Stromal cell of bone marrow (primary cell): ENCODE results near the gene BABAM2.
A peak's percentile ranks its signal among the peaks of the same experiment; 100 is the strongest.

Source experiments
- DNase-seq: peaks from one replicate; pipeline ENCODE4 v3.0.0-alpha.2; 2012; ENCODE audit warnings: low read depth

BABAM2 gene

DNA sequence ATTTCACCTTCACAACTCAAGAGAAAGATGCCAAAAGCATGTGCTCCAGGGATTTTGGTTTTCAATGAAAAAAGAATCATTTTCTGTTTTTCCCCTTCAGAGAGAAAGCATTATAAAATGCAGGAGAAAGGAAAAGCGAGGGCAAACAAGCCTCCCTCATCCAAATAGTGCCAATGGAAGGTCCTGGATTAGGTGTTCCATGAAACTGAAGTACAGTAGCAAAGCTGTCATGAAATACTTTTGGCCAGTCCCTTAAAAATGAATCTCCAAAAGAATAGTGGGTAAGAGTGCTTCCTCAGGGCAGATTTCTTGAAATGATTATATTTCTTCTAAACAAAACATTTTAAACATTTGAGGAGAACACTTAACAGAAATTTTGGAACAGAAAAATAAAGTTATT lies 320.0 kb downstream of the BABAM2 start:
- no peak for DNase-seq

DNA sequence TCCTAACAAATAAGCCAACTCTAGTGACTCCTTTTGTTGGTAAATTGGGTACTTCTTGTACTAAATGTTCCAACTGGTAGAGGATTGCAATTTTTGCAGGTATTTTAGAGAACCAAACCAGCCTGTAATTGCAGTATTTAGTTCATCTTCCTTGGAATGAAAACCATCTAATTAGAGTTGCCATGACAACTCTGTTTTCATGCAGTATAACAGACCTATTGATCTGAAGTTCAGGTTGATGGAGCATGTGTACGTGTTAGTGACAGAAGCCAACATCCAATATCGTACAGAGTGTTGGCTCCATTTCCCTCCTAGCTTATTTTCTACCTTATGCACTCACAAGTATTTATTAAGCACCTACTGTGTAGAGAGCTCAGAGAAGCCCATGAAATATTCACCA lies 325.8 kb downstream of the BABAM2 start:
- DNase-seq = no peak

DNA sequence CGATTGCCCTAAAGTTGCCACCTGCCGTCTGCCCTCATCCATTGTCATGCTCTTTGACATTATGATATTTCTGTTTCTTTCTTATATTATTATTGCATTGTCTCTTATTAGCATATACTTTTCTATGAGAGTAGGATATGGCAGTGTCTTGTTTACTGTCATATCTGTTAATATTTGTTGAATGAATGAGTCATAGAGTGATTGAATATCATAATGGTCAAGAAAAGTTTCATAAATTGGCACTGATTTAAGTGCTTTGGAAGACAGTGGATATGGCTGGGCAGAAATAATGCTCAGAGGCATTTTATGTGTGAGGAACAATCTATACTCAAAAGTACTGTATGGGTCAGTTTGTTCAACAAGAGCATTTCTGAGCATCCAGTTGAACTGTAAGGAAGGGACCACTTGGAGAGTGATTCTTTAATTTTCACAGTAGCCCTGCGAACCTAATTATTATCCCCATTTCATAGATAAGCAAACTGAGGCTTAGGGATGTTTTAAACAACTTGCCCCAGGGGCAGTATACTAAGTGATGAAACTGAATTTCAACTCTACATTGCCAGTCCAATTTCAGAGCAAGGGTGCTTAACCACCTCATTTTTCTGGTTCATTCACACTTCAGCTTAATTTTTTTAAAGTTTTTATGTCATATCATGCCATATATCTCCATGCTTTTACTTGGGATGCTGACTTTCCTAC lies 326.7 kb downstream of the BABAM2 start:
- no peak for DNase-seq

DNA sequence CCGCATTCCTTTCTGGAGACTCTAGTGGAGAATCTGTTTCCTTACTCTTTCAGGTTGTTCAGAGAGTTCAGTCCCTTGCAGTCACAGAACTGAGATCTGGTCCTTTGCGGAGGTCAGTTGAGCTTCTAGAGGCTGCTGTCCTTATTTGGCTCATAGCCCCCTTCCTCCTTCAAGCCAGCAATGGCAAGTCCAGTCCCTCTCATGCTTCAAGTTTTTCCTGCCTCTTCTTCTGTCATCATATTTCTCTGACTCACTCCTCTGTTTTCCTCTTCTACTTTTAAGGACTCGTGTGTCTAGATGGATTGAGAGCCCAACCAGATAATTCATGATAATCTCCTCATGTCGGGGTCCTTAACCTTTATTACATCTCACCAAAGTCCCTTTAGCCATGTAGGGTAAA lies 328.6 kb downstream of the BABAM2 start:
- DNase-seq = no peak

DNA sequence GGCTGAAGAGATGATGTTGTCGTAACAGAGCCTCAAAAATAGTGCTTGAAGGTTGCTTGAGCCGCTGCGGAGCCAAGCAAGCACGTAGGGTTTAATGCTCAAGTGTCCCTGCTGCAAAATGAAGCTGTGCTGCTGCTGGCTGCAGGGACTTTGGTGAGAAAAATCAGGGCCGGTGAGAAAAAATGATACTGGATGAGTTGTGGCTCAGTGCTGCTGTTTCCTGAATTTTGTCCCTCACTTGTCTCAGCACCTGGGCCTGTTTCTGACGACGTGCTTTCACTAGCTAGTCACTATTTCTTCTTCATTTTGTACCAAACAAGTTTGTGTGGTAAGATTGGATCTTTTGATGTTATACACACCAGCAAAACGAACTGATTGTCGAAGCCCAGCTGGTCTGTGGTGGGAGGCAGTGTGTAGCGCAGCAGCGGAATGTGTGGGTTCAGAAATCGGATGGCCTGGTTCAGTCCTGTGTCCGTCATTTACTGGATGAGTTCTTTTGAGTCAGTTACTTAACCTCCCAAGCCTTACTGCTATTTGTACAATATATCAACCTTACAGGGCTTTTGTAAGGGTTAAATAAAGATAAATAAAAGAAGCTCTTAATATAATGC lies 329.3 kb downstream of the BABAM2 start:
- no peak for DNase-seq

DNA sequence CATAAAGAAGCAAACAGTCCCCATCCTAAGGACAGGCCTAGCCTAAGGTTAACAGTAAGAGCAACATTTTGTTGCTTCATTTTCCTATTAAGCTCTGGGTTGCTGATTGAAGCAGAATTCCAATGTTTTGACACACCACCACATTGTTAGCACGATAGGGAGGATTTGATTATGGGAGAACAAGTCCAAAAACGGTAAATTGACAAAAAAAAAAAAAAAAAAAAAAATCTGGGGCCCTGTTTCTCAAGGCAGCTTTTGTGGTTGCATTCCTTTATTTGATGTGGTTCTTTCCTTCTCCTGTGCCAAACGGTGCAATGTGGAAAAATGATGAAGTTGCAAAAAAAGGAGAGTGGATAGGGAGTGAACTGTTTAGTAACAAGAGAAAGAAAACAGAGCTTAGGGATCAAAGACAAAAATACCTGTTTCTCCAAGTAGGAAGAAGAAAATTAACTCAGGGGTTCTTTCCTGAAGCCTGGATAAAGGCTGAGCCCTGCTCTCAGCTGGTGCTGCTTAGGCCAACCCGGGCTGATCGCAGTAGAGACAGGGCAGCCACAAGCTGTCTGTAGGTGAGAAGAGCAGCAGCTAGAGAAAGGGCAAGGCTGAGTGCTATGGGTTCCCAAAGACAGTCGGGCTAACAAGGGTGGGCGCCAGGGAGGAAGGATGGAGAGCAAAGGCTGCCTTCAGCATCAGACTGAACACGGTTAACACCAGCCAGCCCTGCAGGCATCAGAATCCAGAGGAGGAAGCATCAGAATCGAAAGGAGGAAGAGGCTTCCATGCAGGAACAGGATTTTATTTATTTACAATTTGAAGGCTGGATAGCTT lies 334.3 kb downstream of the BABAM2 start:
- DNase-seq = peak; percentile 87

DNA sequence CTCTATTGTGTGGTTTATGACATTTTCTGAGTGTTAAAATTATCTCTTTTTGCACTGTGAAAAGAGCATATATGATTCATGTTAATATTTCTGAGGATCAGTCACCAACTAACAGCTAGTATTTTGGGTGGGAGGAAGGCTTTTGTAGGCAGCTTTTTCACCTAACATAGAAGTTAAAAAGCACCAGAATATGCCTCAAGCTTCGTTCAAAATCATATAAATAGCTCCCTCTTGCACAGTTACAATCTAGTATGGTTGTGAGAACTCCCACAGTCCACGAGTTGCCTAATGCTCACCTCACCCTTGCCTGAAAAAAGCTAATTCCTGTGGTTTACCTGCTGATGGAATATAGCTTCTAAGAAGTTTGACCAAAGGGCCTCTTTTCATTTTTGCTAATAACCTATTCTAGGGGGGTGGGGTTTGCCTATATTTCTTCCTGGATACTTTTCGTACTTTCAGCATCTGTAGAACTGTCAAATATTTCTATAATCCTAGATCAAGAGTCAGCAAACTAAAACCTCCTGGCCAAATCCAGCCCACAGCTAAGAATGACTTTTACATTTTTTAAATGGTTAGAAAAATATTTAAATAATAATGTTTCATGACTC lies 335.0 kb downstream of the BABAM2 start:
- no peak for DNase-seq

DNA sequence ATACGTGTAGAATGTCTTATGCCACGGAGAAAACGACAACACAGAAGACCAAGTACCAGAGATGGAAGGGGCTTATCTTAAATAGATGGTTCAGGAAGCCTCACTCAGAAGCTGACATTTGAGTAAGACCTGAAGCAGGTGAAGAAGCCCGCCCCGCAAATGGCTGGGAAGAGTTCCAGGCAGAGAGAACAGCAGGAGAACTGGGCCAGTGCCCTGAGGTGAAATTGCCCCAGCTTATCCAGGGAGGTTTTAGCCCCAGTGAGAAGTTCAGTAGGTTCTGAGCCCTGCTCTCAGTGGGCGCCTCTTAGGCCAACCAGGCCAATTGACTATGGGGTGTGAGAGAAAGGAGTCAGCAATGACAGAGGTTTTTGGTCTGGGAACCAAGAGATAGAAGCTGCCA lies 336.0 kb downstream of the BABAM2 start:
- DNase-seq = no peak

DNA sequence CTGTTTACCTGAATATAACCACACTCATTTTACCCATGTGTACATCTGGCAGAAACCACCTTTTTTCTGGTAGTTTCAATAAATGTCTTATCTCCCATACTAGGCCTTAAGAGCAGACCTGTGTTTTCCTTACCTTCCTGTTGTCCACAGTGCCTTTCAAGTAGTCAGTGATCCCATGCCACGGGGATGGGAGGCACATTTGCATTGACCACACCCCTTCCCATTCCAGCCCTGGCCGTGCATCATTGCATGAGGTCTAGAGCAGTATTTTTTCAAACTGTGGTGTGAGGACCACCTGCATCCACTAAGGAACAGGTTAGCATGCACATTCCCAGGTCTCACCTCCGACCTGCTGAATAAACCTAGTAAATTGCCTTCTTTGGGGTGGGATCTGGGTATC lies 337.0 kb downstream of the BABAM2 start:
- no peak for DNase-seq

DNA sequence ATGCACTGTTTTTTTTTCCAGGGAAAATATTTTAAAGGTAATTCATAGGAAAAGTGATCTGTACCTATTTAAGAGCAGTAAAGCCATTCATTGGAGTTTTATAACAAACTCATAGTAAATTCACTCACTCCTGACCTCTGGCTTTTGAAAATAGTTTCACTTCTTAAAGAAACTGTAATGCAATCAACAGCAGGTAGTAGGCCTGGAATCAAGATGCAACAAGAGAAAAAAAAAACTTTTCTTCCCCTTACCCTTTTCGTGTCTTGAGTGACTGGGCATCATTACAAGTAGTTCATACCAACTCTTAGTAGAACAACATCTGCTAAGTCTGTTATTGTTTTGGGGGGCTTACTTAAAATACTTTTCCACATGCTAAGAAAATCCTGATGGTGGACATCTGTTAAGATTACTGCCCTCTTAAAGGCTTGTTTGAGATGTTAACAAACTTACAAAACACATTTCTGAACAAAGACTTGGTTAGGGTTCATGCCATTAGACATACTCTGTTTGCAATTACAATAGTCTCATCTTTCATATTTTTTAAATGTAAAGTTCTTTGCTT lies 338.0 kb downstream of the BABAM2 start:
- DNase-seq = no peak

DNA sequence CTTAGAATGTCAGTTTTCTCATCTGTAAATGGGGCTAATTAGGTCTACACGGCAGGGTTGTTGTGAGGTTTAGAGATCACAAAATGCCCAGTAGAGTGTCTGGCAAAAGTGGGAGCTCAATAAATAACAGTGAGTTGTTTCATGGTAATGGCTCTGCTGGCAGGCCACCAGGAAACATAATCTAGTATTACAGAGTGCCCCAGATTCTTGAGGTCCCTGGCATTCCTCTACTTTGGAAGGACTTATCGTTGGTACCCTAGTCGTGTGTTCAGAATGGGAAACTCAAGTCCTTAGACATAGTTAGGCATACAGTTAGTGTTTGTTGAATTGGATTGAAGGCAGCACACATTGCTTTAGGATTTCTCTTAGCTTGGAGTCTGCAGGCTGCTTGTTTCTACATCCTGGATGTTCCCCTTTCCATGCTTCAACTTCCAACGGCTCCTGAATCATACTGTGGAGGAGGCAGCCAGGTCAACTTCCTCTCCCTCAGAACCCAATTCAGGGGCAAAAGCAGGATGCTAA lies 340.6 kb downstream of the BABAM2 start:
- peak; percentile 58 for DNase-seq

DNA sequence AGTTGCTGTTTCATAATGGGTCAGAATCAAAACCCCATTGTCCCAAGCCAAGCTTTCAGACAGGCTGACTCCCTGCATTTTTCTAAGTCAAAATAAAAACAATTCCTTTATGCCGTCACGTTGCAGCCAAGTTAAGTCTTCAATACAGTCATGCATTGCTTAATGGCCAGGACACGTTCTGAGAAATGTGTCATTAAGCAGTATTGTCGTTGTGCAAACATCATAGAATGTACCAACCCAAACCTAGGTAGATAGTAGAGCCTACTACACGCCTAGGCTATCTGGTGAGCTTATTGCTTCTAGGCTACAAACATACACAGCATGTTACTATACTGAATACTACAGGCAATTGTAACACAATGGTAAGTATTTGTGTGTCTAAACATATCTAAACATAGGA lies 341.8 kb downstream of the BABAM2 start:
- DNase-seq = no peak

DNA sequence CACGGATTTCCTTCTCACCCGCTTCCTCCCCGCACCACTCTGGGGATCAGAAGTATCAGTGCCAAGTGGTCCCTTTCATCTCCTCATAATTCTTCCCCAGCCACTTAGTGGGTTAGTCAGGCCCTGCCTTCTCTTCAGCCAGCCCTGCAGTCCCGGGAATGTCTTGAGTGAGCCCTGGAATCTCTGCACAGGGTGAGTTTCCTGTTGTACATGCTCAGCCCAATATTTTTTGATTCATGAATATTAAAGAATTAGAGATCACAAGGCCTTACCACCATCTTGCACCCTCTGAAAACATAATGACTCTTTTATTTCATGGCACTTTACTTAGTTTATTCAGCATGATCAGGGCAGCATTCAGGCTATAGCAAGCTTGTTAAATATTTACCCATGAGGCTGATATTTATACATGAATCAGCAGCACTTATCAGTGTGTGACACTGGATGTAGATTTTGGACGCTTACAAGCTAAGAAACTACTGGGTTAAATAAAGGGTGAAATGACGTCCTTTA lies 342.7 kb downstream of the BABAM2 start:
- no peak for DNase-seq

DNA sequence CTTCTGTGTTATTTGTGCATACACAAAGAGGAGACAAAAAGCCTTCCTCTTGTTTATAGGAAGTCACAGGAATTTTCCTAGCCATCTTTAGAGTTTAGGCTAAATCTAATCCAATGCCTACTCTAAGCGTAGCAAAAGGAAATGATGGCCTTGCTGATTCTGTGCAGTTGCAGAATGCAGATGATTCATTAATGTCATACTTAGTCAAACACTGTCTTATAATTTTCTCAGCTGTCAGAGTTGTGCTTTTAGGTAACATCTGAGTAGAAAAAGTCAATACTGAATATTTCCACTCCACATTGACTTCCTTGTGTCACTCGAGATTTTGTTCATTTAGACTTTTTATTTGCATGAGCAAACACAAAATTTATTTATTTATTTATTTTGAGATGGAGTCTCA lies 344.3 kb downstream of the BABAM2 start:
- DNase-seq = no peak

DNA sequence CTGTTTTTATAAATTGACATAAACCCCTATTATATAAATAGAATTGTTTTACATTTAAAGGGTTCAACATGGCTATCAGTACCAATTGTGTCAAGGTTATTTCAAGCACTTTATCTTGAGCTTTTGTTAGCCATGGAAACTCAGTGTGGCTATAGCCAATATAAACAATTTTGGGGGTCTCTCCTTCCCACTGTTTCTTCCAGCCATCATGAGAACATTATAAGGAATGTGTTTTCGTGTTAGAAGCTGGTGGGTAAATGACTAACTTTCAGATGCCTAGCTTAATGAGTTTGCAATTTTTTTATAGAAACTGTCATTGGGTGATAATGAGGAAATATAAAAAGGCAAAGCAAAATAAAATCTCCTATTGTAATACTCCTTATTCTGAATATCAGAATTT lies 348.7 kb downstream of the BABAM2 start:
- DNase-seq = no peak

DNA sequence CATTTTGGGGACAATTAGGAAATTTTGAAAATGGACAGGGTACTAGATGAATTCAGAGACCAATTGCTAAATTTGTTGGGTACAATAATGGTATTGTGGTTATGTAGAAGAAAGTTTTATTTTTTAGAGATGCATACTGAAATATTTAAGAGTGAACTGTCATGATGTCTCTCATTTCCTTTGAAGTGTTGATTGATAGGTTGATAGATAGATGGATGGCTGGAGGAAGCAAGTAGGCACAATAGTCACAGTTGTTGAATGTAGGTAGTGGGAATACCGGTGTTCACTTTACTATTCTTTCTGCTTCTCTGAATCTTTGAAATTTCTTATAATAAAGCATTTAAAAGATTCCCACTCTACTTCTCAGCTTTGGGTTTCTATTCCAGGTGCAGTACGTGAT lies 350.4 kb downstream of the BABAM2 start:
- DNase-seq = no peak

DNA sequence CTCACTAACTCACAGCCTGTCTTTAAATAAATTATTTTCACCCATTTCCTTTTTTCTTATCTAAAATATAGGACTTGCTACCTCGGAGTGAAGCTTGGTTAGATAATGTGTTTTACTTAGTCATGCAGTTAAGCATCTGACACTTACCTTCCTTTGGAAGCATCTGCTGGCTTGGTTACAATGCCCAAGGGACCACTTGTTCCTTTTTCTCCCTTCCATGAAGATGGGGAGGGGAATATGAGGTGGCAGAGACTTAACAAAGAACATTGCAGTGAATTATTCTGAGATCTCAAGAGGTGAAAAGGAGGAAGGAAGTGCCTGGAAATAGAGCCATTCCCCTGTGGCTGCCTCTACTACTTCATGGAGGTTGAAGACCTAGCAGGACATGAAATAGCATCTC lies 356.8 kb downstream of the BABAM2 start:
- no peak for DNase-seq

DNA sequence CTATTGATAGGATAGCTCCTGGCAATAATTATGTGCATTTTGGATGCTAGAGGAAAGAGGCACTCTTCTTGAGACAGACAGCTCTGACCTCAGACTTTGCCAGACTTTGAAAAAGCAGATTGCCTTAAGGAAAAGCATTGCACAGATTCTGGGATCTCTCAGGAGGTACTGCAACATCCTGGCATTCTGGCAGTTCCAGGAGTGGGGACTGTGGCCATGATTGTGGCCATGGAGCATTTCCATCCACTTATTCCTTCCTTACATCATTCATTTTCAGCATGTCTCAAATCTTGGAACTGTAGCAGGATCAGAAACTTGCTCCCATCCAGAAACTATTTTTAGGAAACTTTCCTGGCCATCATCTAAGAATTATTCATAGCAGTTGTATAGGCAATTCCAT lies 357.2 kb downstream of the BABAM2 start:
- DNase-seq = no peak

DNA sequence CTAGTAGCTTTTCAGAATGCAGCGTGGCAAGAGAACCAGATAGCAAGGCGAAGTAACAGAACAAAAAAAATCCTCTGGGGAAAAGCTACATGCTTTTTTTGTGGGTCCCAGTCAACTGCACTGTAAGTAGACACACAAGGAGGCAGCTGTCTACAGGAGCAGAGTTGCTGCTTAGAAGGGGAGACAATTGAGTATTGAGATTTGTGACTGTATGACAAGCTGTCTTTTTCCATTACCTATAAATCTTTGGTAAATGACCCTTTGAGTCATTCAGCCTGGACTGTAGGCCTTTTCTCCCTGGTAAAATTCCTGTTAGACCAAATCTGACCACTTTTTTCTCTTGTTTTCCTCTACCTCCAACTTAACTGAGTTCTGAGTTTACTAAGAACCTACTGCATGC lies 358.0 kb downstream of the BABAM2 start:
- DNase-seq = no peak

DNA sequence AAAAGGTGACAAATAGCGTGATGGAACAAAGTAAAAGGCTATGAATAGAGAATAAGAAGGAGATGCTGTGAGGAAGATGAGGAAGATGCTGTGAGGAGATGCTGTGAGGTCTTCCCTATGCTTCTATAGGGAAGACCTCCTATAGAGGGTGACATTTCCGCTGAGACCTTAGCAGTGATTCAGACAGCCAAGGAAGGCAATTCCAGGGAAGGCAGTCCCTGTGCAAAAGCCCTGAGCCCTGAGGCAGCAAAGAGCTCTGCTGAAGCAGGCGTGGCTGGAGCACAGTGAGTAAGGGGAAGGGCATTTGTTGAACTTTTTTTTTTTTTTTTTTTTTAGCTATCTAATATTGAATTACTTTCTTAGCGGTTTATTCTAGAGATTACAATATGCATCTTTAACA lies 359.5 kb downstream of the BABAM2 start:
- no peak for DNase-seq

DNA sequence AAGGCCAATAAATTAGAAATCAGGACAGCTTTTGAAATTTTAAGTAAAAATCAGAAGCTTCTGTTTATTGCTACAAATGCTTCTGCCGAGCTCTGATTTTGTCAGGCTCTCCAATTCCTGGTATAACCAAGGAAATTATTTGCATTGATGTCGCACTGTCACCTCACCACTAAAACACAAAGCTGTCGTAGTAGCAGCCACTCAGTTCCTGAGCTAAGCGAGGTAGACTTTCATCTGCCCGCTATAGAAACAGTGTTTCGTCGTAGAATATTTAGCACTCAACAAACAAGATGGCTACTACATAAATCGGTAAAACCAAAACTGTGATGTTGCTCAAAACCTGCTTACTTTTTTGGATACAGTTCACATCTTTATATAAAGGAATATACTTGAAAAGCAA lies 360.8 kb downstream of the BABAM2 start:
- DNase-seq = no peak

DNA sequence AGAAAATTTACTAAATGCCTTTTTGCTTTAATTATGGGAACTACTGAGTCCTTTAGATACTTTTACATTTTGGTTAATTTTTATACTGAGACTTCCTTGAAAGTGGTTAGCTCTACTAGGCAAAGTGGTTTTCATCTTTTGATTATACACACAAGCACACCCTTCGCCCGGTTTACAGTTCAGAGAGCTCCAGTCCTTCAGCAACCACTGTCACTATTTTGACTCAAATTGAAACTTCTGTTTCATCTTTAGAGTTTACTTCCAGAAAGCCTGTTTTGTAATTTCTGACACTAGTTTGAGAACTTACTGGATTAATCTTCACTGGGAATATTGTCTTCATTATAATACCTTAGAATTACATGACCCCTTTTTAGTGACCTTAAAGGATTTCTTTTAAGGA lies 361.8 kb downstream of the BABAM2 start:
- DNase-seq = no peak
